Stimulated activated CD4-positive, alpha-beta T cell treated with anti-CD3 and anti-CD28 coated beads, Interleukin-2, amount 100 ng/mL, for 4 hours (primary cell): ENCODE measurements around the gene KIR2DL1.
"Not testable (repeated sequence)": the region's sequence is repeated elsewhere in the genome, so short reads cannot be mapped to it uniquely, and the experiment has no call there.

Source experiments
- DNase-seq: peaks from one replicate; pipeline ENCODE4 v3.0.0-alpha.2; 2020; ENCODE audit warnings: low read depth

The KIR2DL1 gene

DNA sequence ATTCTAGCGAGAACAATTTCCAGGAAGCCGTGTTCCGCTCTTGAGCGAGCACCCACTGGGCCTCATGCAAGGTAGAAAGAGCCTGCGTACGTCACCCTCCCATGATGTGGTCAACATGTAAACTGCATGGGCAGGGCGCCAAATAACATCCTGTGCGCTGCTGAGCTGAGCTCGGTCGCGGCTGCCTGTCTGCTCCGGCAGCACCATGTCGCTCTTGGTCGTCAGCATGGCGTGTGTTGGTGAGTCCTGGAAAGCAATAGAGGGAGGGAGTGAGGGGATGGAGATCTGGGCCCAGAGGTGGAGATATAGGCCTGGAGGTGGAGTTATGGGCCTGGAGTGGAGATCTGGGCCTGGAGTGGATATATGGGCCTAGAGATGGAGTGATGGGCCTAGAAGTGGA is at the start of gene KIR2DL1:
Gene KIR2DL1, plus strand, starts transcription at position 148 of the 400 bp plus-strand sequence. Its CDS starts 58 bp downstream, at position 206.
- not testable (repeated sequence) for DNase-seq

DNA sequence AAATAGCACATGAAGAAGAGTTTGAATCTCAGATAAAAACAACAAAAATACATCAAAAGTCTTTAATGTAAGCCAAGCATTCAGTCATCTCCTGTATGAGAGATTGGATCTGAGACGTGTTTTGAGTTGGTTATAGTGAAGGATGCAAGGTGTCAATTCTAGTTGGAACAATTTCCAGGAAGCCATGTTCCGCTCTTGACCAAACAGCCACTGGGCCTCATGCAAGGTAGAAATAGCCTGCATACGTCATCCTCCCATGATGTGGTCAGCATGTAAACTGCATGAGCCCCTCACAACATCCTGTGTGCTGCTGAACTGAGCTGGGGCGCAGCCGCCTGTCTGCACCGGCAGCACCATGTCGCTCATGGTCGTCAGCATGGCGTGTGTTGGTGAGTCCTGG is 45.5 kb upstream of the KIR2DL1 start, which contains the start of gene KIR3DL3:
Gene KIR3DL3, plus strand, starts transcription at position 301 of the 400 bp plus-strand sequence. Its CDS starts 55 bp downstream, at position 356.
- DNase-seq: no peak

DNA sequence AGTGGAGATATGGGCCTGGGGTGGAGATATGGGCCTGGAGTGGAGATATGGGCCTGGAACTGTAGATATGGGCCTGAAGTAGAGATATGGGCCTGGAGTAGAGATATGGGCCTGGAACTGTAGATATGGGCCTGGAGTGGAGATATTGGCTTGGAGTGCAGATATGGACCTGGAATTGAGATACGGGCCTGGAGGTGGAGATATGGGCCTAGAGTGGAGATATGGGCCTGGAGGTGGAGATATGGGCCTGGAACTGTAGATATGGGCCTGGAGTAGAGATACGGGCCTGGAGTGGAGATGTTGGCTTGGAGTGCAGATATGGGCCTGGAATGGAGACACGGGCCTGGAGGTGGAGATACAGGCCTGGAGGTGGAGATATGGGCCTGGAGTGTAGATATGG is 44.9 kb upstream of the KIR2DL1 start:
- DNase-seq: no peak

DNA sequence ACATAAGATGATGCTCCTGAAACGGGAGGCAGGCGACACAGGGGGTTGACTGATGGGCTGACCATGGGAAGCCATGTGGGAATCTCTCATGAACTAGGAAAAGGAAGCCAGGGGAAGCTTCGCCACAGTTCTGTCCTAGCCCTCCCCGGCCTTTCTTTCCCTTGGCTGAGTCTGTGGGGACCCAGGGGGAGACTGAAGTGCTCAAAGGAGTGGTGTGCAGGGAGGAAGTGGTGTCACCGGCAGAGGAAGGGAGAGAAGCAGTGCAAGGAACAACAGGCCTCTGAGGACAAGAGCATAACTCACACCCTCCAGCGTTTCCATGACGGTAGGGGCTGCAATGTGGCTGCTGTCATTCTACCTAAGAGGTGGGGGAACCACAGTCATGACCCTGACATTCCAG is 44.3 kb upstream of the KIR2DL1 start:
- DNase-seq: no peak

DNA sequence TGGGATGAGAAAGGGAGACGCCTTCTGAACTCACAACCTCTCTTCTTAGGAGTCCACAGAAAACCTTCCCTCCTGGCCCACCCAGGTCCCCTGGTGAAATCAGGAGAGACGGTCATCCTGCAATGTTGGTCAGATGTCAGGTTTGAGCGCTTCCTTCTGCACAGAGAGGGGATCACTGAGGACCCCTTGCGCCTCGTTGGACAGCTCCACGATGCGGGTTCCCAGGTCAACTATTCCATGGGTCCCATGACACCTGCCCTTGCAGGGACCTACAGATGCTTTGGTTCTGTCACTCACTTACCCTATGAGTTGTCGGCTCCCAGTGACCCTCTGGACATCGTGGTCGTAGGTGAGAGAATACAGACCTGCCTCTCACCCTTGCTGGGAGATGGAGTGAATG is 42.0 kb upstream of the KIR2DL1 start:
- no peak for DNase-seq

DNA sequence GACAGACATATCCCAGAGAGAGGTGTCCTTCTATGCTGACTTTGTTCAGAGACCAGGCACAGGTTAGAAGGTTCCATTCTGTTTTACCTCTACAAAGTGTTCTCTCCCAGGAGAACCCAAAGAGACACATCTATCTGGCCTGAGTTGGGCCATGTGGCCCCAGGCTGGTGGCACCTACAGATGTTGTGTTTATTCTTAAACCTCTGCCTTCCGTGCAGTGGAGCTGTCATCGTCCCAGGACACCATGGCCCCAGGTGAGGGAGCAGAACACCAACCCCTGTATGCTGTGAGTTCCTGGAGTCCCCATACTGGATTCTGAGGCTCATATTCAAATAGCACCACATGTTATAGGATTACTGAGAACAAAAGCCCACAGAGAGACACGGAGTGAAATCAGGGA is 41.4 kb upstream of the KIR2DL1 start:
- no peak for DNase-seq

DNA sequence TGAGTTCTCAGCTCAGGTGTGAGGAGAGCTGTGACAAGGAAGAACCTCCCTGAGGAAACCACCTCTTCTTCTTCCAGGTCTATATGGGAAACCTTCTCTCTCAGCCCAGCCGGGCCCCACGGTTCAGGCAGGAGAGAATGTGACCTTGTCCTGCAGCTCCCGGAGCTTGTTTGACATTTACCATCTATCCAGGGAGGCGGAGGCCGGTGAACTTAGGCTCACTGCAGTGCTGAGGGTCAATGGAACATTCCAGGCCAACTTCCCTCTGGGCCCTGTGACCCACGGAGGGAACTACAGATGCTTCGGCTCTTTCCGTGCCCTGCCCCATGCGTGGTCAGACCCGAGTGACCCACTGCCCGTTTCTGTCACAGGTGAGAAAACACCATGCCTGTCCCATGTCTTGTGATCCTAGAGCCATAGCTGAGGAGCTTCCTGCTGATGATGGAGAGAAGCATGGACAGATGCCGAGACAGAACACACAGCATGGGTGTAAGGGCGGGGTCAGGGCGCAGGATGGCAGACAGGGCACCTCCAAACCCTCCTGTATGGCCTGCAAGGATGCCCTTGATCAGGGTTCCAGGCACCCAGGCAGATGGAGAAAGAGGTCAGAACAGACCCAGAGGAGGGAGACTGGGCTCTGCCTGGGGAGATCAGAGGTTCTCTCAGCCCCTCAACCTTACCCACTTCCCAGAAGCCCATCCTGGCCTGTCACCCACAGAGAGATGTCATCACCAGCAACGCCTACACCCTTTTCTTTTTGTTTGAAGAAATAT is 40.0 kb upstream of the KIR2DL1 start:
- no peak for DNase-seq

DNA sequence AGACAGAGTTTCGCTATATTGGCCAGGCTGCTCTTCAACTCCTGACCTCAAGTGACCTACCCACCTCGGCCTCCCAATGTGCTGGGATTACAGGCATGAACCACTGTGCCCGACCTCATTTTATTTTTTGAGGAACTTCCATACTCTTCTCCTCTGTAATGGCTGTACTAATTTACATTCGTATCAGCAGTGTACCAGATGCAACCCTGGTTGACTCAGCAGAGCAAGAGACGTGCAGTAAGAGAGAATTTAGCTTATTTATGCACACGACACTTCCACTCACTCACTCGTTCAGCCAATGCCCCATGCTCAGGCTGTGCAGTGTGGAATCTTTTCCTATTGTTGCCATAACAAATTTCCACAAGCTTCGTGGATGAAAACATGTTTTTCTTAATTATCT is 38.4 kb upstream of the KIR2DL1 start:
- no peak for DNase-seq

DNA sequence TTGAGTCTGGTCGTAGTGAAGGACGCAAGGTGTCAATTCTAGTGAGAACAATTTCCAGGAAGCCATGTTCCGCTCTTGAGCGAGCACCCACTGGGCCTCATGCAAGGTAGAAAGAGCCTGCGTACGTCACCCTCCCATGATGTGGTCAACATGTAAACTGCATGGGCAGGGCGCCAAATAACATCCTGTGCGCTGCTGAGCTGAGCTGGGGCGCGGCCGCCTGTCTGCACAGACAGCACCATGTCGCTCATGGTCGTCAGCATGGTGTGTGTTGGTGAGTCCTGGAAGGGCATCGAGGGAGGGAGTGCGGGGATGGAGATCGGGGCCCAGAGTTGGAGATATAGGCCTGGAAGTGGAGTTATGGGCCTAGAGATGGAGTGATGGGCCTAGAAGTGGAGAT is 31.3 kb upstream of the KIR2DL1 start, which contains the start of gene KIR2DL3:
Gene KIR2DL3, plus strand, starts transcription at position 208 of the 400 bp plus-strand sequence. Its CDS starts 33 bp downstream, at position 241.
- not testable (repeated sequence) for DNase-seq

DNA sequence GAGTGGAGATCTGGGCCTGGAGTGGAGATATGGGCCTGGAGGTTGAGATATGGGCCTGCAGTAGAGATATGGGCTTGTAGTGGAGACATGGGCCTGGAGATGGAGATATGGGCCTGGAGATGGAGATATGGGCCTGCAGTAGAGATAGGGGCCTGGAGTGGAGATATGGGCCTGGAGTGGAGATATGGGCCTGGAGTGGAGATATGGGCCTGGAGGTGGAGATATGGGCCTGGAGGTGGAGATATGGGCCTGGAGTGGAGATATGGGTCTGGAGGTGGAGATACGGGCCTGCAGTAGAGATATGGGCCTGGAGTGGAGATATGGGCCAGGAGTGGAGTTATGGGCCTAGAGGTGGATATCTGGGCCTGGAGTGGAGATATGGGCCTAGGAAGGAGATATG is 30.9 kb upstream of the KIR2DL1 start:
- no peak for DNase-seq

DNA sequence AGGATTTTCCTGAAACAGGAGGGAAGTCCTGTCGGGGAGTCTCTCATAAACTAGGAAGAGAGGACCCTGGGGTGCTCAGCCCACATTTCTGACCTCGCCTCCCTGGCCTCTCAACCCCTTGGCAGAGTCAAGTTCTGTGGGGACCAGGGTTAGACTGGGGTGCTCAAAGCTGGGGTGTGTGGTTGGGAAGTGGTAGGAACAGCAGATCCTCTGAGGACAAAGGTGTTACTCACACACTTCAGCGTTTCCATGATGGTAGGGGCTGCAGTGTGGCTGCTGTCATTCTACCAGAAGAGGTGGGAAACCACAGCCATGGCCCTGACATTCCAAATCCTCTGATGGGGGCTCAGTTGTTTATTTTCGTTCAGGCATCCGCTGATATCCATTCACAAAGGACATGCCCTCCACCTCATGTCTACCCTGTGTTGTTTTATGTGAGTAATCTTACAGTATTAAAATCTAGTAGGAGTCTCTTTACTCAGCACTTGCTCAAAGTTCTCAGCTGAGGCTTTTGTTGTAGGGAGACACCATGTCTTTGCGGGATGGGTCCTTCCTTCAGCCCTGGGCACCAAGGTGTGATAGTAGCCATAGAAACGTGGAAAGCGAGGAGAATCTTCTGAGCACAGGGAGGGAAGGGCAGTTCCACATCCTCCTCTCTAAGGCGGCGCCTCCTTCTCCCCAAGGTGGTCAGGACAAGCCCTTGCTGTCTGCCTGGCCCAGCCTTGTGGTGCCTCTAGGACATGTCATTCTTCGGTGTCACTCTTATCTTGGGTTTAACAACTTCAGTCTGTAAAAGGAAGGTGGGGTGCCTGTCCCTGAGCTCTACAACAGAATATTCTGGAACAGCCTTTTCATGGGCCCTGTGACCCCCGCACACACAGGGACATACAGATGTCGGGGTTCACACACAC is 29.8 kb upstream of the KIR2DL1 start:
- DNase-seq: no peak

DNA sequence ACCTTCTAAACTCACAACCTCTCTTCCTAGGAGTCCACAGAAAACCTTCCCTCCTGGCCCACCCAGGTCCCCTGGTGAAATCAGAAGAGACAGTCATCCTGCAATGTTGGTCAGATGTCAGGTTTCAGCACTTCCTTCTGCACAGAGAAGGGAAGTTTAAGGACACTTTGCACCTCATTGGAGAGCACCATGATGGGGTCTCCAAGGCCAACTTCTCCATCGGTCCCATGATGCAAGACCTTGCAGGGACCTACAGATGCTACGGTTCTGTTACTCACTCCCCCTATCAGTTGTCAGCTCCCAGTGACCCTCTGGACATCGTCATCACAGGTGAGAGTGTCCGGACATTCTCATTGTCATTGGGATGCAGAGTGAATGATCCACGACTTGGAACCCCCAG is 27.6 kb upstream of the KIR2DL1 start:
- not testable (repeated sequence) for DNase-seq

DNA sequence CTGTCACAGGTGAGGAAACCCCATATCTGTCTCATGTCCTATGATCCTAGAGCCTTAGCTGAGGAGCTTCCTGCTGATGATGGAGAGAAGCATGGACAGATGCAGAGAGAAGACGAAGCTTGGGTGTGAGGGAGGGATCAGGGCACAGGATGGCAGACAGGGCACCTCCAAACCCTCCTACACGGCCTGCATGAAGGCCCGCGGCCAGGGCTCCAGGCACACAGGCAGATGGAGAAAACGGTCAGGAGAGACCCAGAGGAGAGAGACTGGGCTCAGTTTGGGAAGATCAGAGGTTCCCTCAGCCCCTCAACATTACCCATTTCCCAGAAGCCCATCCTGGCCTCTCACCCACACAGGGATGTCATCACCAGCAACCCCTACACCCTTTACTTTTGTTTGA is 25.5 kb upstream of the KIR2DL1 start:
- DNase-seq: not testable (repeated sequence)

DNA sequence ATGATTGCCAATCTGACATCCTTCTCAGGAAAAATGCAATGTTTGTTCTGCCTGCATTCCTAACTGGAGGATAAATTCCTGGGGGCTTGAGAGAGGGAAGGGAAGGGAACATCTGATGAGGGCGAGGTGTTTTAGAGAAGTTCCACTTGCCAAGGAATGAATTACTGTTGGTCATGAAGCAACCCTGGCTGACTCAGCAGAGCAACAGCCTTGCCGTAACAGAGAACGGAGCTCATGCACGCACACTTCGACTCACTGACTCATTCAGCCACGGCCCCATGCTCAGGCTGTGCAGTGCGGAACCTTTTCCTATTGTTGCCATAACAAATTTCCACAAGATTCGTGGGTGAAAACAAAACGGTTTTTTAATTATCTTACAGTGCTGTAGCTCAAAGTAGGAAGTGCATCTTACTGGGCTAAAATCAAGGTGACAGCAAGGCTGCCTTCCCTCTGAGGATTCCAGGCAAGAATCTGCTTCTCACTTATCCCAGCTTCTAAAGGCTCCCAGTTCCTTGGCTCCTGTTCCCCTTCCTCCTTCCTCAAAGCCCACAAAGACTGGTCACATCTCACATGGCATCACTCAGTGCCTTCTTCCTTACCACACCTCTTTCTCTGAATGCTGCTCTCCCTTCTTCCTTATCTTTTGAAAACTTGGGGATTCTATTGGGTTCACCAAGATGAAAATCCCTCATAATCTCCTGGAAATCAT is 21.8 kb upstream of the KIR2DL1 start:
- not testable (repeated sequence) for DNase-seq

DNA sequence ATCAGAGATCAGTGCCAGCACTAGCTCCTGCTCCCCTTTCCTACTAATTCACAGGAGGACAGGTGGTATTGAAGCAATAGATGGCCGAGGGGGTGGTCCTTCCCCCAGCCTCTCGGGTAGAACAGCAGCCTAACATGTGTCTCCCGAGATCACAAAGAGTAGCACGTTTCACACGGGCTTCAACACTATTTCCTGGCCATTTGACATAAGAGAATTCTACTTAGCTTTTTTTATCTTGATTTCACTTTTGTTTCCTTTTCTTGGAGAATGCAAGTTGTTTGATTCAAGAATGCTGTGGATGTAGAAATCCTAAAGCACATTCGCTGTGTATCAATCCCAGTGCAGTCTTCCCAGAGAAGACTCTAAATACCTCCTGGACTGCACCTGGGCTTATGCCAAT is 19.3 kb upstream of the KIR2DL1 start:
- not testable (repeated sequence) for DNase-seq

DNA sequence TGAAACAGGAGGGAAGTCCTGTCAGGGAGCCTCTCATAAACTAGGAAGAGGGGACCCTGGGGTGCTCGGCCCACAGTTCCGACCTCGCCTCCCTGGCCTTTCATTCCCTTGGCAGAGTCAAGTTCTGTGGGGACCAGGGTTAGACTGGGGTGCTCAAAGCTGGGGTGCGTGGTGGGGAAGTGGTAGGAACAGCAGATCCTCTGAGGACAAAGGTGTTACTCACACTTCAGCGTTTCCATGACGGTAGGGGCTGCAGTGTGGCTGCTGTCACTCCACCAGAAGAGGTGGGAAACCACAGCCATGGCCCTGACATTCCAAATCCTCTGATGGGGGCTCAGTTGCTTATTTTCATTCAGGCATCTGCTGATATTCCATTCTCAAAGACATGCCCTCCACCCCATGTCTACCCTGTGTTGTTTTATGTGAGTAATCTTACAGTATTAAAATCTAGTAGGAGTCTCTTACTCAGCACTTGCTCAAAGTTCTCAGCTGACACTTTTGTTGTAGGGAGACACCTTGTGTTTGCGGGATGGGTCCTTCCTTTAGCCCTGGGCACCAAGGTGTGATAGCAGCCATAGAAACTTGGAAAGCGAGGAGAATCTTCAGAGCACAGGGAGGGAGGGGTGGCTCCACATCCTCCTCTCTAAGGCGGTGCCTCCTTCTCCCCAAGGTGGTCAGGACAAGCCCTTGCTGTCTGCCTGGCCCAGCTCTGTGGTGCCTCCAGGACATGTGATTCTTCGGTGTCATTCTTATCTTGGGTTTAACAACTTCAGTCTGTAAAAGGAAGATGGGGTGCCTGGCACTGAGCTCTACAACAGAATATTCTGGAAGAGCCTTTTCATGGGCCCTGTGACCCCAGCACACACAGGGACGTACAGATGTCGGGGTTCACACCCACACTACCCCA is 13.1 kb upstream of the KIR2DL1 start:
- not testable (repeated sequence) for DNase-seq

DNA sequence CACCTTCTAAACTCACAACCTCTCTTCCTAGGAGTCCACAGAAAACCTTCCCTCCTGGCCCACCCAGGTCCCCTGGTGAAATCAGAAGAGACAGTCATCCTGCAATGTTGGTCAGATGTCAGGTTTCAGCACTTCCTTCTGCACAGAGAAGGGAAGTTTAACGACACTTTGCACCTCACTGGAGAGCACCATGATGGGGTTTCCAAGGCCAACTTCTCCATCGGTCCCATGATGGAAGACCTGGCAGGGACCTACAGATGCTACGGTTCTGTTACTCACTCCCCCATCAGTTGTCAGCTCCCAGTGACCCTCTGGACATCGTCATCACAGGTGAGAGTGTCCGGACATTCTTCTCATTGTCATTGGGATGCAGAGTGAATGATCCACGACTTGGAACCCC is 11.0 kb upstream of the KIR2DL1 start:
- not testable (repeated sequence) for DNase-seq

DNA sequence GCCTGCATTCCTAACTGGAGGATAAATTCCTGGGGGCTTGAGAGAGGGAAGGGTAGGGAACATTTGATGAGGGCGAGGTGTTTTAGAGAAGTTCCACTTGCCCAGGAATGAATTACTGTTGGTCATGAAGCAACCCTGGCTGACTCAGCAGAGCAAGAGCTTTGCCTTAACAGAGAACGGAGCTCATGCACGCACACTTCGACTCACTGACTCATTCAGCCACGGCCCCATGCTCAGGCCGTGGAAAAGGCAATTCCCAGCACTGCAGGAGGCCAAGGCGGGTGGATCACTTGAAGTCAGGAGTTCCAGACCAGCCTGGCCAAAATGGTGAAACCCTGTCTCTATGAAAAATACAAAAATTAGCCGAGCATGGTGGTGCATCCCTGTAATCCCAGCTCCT is 5.4 kb upstream of the KIR2DL1 start:
- DNase-seq: not testable (repeated sequence)

DNA sequence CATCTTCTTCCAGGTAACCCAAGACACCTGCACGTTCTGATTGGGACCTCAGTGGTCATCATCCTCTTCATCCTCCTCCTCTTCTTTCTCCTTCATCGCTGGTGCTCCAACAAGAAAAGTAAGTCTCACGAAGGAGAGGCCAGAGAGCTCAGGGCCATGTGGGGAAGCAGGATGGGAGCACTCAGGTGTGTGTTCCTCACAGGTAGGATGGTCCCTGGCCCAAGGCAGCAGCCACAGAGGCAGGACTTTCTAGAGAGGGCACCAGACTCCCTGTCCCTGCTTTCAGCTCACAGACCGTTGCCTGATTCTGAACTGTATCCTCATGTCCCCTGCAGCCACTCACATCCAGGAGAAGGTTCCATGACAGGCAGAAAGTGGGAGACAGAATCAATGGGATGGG is 3.1 kb upstream of the KIR2DL1 start:
- not testable (repeated sequence) for DNase-seq

DNA sequence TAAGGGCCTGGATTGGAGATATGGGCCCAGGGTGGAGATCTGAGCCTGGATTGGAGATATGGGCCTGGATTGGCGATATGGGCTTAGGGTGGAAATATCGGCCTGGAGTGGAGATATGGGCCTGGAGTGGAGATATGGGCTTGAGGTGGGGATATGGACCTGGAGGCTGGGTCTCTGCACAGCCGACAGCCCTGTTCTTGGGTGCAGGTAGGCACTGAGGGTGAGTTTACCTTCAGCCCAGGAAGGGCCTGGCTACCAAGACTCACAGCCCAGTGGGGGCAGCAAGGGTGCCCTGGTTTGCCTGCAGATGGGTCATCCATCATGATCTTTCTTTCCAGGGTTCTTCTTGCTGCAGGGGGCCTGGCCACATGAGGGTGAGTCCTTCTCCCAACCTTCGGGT is 918 bp downstream of the KIR2DL1 start:
- not testable (repeated sequence) for DNase-seq
